ENCODE data around the gene NDOR1.

GRCh38 chr9:137173796-137174664 is 31.5 kb upstream of the NDOR1 start:
- TF ChIP-seq CTCF (IDR thresholded peaks at IDR 0.05) (no peak), POLR2A (IDR thresholded peaks at IDR 0.05) (no peak)
